SKM-1 treated with dmso at 0.1 percent for 144 hours (cell line): ENCODE results near the gene MCAT.

Experiments
- DNase-seq: peaks from one replicate; lab custom pipeline; 2025; ENCODE audit not compliant: unreplicated experiment; lab: John Stamatoyannopoulos, UW

MCAT gene

DNA sequence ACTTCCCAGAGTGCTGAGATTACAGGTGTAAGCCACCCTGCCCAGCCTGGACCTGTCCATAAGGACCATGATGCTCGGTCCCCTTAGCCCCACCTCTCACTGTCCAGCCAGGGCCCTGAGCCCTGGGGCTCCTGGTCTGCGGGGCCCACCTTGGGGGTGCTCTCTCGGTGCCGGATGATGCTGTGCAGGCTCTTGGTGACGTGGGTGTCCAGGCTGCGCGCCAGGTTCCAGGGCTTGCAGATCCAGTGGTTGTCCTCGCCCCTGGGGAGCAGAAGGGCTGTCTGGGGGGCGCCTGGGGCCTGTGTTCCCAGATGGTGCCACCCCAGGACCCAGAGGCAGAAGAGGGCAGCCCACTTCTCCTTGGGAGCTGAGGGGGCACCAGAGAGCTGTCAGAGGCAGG, 30.4 kb upstream of the MCAT start:
- DNase-seq = no peak

GRCh38 chr22:43172191-43172590, 29.0 kb upstream of the MCAT start:
- no peak for DNase-seq

DNA sequence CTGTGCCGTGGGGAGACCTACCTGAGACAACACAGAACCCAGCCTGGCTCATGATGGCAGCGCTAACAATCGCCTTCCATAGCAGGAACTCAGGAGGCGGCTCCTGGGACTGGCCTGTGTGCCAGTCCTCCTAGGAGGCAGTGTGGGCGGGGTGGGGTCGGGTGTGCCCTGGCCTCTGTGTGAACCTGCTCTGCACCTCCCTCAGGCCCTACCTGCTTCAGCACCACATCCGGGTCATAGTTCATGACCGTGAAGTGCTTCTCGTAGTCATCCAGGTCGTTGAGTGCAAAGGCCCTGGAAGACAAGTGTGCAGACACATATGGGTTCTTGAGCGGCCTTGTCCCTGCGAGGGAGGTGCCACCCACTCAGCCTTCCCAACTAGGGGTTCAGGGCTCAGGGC, 28.4 kb upstream of the MCAT start:
- no peak for DNase-seq

DNA sequence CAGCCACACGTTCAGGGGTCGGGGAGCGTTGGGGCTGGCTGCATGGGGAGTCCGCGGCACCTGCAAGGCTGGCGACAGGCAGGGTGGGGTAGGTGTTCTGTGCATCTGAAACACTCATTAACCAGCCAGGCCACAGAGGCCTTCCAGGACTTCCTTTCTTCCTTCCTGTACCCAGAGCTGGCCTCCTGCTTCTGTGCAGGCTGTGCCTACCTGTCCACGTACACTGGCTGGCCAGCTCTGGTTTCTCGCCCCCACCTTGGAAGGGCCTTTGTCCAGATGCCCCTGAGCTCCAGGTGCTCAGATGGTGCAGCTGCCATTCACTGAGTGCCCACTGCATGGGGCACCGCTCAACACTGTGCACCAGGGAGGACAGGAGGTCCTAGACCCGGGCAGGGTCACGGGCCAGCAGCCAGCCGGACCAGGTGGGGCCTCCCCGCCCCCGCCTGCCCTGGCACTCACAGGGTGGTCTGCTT, 27.9 kb upstream of the MCAT start:
- DNase-seq = no peak

- no peak for DNase-seq
Measured at GRCh38 chr22:43170131-43170480, 26.9 kb upstream of the MCAT start.

DNA sequence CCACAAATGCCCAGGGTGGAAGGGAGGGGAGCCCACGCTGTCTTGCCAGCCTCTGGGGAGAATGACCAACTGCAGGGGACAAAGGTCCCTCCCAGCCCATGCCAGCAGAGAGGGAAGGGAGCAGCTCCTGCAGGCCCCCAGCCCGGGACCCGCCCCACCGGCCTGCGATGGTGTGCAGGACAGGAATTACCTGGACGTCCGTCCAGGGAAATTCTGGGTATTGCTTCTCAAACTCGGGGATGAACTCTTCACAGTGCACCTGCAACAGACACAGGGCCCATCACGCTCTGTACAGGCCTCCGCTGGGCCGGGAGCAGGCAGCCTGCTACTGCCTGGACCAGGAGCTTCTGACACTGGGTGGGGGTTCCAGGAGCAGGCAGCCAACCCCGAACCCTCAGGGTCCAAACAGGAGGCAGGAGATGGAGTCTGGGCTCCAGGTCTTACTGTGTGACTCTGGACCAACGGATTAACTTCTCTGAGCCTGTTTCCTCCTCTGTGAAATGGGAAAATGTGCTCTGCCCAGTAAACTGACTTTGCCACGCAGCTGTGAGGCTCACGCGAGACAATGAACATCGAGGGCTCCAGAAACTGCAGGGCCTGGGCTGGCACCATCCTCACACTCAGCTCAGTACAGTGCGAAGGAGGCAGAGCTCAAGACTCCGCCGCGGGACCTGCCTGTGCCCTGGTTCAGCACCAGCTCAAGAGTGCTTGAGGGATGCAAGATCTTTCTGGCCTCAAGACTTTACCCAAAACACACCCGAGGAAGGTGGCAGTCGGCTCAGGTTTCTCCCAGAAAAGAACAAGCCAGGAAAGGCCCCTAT, 26.3 kb upstream of the MCAT start:
- DNase-seq = no peak

- no peak for DNase-seq
Measured at GRCh38 chr22:43168471-43169309, 25.5 kb upstream of the MCAT start.

DNA sequence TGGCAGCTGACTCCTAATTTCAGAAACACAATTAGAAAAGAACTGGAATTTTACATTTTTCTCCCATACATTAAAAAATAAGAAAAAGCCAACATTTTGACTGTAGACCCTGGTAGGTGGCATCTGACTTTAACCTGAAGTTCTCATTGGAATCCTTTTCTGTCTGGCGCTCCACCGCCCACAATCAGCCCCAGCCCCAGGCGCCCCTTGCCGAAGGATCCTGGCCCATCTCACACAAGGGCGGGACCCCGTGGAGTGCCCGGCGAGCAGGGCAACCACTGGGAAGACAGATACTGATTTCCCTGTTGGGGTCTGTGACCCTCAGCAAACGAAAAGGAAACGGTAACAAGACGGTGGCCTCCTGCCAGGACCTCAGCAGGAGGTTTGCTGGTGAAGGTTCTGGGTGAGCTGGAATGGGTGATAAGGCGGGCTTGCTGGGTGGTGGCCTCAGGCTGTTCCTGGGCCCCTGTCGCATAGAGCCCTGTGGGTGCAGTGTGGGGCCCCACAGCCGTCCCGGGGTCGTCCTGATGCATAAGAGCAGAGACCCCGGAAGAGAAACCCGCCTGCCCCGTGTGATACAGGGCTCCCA, 23.9 kb upstream of the MCAT start:
- no peak for DNase-seq

DNA sequence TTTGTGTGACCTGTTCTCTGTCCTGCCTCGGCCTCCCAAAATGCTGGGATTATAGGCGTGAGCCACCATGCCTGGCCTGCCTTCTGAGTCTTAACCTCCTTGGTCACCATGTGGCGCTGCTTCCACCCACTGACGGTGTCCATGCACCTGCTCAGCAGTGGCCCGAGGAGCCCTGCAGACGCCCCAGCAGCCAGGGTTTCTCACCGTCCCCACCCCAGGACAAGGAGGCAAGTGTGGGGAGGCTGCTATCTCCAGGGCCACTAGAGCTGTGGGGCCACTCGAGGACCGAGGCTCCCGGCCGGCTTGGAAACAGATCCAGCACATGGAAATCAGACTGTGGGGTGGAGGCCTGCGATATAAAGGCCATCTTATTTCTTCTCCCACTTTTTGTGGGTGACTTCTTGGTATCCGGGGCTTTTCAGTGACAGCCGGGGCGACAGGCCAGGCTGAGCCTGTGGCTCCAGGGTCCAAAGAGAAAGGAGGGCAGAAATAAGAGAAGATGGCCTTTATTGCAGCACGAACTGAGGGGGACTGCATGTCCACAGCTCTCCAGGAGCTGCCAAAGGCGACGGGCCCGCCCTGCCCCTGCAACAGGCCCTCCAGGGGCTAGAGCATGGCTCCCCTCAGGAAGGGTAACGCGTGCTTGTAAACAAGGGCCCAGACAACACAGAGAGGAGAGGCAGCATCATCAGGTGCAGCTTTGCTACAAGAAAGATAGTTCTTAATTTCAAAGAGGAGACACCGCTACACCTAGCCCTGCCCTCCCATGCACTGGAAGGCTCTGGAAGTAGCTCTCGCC, 23.1 kb upstream of the MCAT start:
- no peak for DNase-seq

- no peak for DNase-seq
Measured at GRCh38 chr22:43164636-43165035, 21.4 kb upstream of the MCAT start.

GRCh38 chr22:43163241-43163795, 20.1 kb upstream of the MCAT start:
- no peak for DNase-seq

DNA sequence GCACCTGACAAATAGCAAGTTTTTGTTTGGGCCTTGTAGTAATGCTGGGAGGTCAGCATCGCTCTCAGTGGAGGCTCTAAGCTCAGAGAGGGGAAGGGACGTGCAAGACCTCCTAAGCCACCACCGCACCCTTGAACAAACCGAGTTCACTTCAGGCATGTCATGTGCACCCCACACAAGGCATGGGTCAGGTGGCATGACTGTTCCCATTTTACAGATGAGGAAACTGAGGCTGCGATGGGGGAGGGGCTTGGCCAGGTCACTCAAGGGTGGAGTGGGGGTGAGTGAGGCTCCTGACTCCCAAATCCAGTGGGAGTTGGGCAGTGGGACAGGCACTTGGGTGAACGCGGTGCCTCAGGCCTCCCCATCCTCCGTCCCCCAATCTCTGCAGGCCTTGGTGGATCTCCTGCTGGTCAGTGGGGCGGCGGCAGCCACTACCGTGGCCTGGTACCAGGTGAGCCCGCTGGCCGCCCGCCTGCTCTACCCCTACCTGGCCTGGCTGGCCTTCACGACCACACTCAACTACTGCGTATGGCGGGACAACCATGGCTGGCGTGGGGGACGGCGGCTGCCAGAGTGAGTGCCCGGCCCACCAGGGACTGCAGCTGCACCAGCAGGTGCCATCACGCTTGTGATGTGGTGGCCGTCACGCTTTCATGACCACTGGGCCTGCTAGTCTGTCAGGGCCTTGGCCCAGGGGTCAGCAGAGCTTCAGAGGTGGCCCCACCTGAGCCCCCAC, 19.4 kb upstream of the MCAT start:
- no peak for DNase-seq

DNA sequence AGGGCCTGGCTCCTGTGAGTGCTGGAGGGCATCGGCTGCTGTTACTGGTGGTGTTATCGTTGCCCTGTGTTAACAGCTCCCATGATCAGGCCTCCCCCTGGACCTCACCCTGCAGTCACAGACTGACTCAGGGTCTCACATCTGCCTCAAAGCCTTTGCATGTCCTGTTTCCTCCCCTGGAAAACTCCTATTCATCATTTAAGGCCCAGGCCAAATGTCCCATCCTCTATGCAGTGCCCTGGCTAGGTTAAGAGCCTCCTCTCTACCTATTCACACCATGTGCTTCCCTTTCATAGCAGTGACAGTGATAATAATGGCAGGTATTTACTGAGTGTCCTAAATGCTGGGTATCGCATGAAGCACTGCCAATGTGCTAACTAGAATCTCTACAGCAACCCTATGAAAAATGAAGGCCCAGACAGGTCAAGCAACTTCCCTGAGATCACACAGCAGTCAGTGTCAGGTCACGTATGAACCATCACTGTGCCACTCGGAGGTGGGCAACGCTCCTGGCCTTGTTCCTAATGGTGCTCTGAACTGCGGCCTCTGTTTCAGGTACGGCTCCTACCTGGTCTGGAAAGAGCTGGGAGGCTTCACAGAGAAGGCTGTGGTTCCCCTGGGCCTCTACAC, 17.4 kb upstream of the MCAT start:
- no peak for DNase-seq

GRCh38 chr22:43159484-43160178, 16.4 kb upstream of the MCAT start:
- DNase-seq = no peak

- DNase-seq = no peak
Measured at GRCh38 chr22:43158778-43159483, 15.7 kb upstream of the MCAT start.

GRCh38 chr22:43157874-43158546, 14.8 kb upstream of the MCAT start:
- DNase-seq = no peak

GRCh38 chr22:43156413-43156812, 13.2 kb upstream of the MCAT start:
- no peak for DNase-seq

DNA sequence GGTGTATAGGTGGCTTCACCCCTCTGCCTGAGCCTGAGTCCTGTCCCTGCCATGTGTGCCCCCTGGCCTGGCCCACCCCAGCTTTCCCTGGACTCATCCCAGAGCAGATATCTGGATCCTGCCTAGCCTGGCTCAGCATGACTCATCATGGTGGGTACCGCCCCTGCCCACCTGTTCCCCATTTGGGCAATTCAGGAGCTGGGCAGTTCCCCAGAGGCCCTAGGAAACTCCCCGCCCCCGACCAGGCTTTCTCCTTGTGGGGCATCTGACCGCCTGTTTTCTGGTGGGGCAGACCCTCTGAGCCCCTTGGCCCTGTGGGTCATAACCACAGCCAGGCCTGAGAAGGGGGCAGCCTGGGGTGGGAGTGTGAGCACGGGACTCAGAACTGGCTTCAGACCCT, 12.6 kb upstream of the MCAT start:
- DNase-seq = no peak
